GM19395 (cell line): Measurements from ENCODE around the gene HOXD8.

Source experiments
- ATAC-seq: cut with Tn5 transposase; IDR thresholded peaks from one replicate; pipeline ENCODE4 v1.9.1; 2021; ENCODE audit warnings: mild to moderate bottlenecking, moderate library complexity; ENCODE audit not compliant: unreplicated experiment

The HOXD8 gene

GRCh38 chr2:176128172-176128981 lies 1.1 kb upstream of the HOXD8 start:
- no peak for ATAC-seq

DNA sequence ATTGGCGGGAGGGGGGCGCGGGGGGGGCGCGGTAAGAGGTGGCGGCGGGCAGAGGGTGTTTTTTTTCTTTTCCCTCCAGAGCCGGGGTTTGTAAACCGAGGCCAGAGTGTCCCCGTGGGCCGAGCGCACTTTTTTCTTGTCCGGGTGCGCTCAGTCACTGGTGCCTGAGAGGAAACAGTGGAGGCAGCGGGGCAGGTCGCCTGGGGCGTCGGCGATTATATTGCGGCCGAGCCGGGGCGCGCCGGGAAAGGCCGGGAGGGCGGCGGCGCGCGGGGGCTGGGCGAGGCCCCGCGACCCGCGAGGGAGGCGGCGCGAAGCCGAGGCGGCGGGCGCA lies 275 bp downstream of the HOXD8 start:
- no peak for ATAC-seq

DNA sequence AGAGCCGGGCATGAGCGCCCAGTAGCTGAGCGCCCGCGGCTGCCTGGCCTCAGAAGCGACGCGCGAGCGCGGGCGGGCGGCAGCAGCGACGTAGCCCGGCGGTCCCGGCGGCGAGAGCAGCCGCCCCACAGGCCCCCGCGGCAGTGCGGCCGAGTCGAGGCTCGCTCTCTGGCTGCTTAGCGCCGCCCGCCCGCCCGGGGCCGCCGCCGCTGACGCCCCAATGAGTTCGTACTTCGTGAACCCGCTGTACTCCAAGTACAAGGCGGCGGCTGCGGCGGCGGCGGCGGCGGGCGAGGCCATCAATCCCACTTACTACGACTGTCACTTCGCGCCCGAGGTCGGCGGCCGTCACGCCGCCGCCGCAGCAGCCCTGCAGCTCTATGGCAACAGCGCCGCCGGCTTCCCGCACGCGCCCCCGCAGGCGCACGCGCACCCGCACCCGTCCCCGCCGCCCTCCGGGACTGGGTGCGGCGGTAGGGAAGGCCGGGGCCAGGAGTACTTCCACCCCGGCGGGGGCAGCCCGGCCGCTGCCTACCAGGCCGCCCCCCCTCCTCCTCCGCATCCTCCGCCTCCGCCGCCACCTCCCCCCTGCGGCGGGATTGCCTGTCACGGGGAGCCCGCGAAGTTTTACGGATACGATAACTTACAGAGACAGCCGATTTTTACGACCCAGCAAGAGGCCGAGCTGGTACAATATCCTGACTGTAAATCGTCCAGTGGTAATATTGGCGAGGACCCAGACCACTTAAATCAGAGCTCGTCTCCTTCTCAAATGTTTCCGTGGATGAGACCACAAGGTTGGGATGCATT lies 847 bp downstream of the HOXD8 start:
- ATAC-seq: no peak

DNA sequence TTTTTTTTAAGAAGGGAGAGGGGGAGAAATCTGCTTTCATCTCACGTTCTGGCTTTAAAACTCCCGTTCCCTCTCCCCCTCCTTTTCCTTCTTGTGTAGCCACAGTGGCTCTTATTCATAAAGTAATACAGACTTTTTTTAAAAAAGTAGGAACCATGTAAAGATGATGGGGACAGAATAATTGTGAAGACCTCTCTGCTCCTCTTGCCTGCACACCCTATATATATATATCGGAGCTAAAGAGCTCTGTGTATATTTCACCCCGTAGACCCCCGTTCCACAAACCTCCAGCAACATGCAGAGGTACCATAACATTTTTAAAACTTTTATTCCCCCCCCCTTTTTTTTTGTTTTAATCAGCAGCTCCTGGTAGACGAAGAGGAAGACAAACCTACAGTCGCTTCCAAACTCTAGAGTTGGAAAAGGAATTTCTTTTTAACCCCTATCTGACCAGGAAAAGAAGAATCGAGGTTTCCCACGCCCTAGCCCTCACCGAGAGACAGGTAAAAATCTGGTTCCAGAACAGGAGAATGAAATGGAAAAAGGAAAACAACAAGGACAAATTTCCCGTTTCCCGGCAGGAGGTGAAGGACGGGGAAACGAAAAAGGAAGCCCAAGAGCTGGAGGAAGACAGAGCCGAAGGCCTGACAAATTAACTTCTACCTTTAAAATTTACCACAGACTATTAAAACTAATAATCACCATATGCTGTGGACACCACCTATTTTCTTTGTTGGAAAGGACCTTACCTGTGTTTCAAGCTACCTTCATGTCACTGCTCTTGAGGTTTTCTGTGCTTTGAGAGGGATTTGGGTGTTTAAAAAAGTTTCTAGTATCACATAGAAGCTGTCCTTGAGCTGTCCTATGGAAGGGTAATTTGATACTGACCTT lies 1.7 kb downstream of the HOXD8 start:
- no peak for ATAC-seq

DNA sequence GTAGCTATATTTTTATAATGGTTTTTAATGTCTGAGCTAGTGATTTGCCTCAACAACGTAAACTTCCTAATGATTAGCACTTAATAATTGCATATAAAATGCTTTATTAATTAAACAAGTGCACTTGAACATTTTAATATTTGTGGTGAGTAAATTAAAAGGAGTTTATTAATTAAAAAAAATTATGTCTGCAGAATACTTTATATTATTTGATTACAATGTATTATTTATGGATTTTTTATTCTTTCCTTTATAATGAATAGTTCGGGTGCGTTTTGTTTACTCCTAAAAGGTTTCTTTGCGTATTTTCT lies 2.3 kb downstream of the HOXD8 start:
- ATAC-seq: no peak

DNA sequence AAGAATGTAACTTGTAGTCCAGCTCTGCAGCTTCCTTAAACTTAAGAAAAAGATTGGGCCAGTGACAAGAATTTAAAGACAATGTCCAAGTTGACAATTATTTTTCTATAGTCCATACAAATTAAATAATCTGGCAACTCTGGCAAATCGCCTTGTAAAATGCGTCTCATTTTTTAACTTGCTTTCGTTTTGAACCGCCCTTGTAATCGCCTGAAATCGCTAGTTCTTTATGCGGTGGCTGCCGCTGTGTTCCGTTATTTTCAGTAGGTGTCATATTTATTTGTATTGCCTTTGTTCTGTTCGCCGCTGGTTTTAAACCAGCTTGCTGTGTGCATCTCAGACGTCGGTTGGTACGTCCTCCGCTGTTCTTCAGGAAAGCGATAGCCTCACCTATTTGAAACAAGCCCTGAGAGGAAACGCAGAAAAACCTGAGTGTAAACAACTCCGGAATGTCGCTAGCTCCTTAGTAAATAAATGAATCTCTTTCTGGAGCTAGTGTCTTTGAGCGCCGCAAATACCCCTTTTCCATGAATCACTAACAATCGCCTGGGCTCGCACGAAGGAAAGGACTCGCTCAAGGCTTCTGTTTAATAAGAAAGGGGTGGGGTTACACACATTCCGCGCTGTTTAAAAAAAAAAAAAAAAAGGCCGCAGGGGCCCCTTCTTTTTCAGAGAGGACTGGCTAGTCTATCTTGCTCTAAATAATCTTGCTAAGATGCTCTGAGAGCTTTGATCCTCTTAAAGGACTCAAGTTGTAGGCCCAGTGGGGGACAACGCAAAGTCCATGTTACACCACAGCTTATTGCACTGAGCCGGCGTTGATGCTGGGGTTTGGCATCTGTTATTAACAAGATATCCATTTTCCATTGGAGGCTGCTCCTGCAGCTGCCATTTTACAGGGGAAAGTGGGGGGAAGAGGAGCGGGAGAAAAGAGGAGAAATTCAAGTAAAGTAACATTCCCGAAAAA lies 3.0 kb downstream of the HOXD8 start:
- no peak for ATAC-seq

- no peak for ATAC-seq
Measured at GRCh38 chr2:176133389-176133788, 3.9 kb downstream of the HOXD8 start.

DNA sequence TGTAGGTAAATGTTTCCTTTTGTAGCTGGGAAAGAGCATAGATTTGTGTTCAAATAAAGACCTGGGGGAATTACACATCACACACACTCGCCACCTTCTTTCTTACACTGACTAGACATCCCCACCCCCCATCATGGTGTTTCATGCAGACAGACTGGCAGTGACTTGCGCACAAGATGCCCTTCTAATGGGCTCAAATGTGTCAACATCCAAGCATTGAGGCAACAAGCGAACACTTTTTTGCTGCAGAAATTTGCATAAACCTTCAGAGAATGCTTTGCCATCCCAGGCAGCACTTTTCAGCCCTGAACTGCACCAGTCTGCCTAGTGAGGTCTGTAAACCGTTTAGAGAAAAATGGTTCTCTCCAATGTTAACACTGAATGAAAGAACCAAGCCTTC lies 4.5 kb downstream of the HOXD8 start:
- ATAC-seq: no peak

- ATAC-seq: no peak
Measured at GRCh38 chr2:176135035-176135440, 5.5 kb downstream of the HOXD8 start.

DNA sequence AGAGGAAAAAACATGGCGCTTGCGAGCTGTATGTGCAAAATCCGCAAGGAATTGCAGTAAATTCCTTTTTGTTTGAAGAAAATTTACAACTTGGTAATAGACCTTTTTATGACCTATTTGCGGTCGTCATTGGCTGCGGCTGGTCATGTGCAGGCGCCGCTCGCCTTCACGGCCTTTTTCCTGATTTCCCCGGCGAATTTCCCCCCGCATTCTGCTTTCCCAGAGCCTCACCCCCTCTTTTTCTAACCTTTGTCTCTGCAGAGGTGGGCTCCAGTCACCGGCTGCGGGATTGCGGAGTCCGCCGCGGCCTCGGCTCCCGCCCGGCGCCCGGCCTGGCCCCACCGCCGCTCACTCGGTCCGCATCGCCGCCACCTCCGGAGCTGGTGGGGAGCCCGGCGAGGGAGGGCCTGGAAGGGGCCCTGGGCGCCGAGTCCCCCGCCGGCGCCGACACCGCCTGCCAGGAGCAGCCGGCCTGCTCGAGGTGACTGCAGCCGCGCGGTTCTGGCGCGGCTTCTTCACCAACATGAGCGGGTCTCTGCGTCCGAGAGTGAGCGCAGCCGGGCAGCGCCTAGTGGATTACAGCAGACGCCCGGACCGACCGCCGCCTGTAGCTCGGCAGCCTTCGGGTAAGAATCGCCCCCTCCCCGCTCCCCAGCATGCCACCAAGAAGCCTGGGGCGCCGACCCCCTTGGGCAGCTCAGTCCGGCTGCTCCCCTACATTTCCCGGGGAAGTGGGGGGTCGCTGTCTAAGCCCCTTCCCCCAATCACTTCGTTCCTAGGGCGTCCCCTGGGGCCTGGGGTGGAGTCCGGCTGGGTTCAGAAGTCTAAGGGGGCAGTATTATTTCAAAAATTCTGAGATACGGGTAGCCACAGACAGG lies 7.1 kb downstream of the HOXD8 start:
- no peak for ATAC-seq

- no peak for ATAC-seq
Measured at GRCh38 chr2:176137252-176137580, 7.7 kb downstream of the HOXD8 start.

- no peak for ATAC-seq
Measured at GRCh38 chr2:176137906-176138305, 8.4 kb downstream of the HOXD8 start.

DNA sequence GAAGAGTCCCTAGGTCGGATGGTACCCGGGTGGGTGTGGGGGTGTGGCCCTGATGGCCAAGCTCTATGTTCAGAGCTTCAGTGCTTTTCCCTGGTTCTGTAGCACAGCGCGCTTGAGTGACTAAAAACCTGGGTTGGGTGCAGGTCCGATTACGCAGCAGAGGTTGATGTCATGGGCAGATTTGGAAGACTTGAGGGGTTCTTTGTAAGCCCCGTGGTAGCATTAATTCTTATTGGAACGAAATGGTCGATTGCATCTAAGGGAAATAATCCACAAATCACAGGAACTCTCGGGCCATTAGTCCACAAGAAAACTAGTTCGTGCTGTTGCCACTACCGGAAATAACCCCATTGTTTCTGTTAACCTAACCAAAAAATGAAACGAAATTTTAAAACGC lies 9.0 kb downstream of the HOXD8 start:
- no peak for ATAC-seq

DNA sequence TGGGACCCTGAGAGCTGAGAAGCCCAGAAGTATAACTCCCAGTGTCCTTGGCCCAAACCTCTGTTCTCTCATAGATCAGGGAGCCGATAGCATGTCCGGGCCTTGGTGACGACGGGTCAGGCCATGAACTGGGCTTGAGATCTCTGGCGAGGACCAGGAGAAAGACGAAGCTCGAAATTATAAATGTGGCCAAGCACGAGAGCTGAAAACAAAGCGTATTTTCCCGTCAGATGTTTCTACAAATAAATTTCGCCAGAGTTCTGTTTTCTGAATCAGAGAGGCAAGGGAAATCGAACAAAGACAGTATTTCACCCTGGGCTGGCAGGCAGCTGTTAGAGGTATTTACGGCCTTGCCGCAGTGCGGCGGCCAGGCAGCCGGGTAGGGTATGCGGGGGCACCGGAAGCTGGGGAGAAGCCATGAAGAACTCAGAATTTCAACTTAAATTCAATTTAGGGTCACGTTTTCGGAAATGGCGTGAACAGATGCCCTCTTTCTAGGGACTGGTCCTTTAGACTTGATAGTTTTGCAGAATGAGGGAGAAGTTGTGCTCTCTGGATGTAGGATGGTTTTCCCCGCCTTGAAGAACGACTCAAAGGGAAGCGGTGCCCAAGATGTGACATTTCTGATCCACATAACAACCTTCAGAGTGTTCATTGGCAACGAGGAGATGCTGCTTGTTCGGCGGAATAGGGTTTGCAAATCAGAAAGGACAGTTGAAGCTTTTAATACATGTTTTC lies 9.6 kb downstream of the HOXD8 start:
- ATAC-seq: no peak

DNA sequence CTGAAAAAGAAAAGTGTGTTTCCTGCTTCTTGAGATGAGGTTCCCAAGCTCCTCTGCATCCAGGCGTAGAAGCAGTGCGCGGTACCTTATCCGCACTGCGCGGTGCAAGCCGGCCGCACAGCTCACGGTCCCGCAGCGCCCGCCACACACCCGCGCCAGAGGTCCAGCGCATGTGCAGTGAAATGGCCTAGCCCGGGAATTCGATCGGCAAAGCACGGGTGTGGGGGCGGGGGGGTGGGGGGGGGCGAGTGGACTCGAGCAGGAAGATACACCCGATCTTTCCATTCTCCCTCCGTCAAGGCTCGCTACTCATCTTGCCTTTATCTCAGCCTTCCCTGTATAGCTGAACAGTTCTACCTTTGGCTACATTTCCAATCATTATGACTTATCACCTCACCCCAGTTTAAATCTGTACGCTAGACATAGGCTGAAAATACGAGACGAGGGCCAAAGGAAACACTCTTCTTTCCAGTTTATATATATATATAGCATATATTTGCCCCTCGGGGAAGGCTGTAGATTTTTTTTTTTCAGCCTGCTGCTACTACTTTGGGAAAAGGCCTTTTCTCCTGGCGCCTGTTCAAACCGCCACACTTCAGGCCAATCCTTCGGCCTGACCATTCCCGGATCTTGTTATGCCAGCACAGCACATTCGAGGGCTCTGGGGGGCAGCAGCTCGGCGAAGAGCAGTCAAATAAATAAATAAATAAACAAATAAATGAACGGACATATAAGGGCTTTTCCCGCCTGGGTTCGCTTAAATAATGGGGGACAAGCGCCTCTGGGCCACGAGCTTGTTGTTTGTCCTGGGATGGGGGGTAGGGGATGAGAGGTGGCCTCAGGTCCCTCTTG lies 10.4 kb downstream of the HOXD8 start:
- no peak for ATAC-seq

- ATAC-seq: peak; percentile 91
Measured at GRCh38 chr2:176140513-176141317, 11.2 kb downstream of the HOXD8 start.

DNA sequence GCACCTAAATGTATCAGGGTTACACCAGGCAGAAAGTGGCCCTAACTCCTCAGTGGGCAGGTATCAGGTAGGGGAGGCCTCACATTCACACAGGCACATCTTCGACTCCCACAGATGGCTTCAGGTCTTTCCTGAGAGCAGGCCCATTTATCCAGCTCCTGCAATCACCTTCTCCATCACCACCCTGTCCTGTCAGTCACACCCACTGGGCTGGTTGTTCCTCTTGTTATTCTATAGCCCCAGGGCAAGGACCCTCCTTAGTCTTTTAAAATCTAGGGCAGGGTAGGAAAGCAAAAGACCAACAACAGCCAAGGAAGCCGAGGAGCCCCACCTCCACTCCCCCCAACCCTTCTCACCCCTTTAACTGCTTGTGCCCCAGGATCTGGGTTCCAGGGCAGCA lies 12.8 kb downstream of the HOXD8 start:
- ATAC-seq: no peak
